GM12801 (cell line): ENCODE data around the gene ALDH3A2.

Experiments used
- TF ChIP-seq, protein P1 (sequence below): IDR thresholded peaks from one replicate; pipeline ENCODE4 v1.5.1; 2011; ENCODE audit warnings: control low read depth; ENCODE audit not compliant: insufficient read length; ENCODE audit errors: extremely low read depth

The ALDH3A2 gene

DNA sequence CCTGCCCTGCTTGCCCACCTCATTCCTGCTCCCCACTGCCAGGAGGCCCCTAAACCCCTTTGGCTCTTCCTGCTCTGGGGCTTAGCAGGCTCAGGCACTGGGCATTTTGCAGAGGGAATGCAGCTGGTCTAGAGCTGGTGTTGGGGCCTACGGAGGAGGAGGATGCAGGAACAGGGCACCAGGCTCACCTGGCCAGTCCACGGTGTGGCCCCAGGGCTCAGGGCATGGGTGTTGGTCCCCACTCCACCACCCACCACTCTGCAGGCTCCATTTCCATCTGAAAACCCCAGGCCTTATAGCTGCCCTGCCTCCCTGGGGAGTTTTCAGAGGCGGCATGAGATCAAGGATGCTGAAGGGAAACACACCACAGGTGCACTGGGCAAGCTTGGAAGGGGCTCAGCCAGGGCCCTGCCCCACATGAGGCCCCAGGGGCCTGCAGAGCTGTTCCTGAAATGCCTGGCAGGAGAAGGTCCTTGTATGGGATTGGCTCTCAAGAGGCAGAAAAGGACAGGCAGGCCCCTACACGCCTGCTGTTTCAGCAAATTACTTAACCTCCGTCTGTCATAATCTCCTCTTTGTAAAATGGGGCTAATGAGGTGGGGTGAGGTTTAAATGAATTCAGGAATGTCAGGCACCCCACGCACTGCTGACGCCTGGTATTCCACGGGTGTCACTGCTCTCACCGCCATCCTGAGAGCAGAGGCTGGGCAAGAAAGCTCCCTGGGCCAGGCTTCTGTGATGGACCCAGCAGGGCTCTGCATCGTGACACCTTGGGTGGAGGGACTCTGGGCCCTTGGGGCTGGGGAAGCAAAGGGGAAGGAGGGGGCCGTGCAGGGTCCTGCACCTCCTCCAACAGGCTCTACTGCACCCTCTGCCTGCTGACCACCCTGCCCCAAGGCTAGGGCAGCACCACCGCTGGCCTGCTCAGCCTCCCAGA lies 58.5 kb downstream of the ALDH3A2 start:
- TF ChIP-seq, protein P1, sequence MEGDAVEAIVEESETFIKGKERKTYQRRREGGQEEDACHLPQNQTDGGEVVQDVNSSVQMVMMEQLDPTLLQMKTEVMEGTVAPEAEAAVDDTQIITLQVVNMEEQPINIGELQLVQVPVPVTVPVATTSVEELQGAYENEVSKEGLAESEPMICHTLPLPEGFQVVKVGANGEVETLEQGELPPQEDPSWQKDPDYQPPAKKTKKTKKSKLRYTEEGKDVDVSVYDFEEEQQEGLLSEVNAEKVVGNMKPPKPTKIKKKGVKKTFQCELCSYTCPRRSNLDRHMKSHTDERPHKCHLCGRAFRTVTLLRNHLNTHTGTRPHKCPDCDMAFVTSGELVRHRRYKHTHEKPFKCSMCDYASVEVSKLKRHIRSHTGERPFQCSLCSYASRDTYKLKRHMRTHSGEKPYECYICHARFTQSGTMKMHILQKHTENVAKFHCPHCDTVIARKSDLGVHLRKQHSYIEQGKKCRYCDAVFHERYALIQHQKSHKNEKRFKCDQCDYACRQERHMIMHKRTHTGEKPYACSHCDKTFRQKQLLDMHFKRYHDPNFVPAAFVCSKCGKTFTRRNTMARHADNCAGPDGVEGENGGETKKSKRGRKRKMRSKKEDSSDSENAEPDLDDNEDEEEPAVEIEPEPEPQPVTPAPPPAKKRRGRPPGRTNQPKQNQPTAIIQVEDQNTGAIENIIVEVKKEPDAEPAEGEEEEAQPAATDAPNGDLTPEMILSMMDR = no peak

DNA sequence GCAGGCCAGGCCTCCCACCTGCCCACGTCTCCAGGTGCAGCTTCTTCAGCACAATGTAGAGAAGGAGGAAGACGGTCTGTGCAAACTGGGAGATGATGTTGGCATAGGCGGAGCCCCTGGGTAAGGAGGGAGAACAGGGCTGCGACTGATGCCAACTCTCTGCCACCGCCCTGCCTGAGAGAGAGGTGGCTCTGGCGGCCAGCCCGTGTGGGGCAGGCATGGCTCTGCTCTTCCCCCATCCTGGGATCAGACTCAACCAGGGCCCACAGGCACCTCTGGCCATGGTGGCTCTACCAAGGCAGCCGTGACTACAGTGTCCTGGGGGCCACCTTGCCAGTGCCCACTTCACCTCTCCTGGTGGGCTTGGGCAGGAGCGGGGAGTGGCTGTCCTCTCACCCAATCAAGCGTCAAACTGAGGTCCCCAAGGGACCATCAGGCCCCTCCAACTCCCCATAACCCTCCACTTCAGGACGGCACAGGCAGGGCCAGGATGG lies 59.2 kb downstream of the ALDH3A2 start:
- TF ChIP-seq, protein P1 = no peak

DNA sequence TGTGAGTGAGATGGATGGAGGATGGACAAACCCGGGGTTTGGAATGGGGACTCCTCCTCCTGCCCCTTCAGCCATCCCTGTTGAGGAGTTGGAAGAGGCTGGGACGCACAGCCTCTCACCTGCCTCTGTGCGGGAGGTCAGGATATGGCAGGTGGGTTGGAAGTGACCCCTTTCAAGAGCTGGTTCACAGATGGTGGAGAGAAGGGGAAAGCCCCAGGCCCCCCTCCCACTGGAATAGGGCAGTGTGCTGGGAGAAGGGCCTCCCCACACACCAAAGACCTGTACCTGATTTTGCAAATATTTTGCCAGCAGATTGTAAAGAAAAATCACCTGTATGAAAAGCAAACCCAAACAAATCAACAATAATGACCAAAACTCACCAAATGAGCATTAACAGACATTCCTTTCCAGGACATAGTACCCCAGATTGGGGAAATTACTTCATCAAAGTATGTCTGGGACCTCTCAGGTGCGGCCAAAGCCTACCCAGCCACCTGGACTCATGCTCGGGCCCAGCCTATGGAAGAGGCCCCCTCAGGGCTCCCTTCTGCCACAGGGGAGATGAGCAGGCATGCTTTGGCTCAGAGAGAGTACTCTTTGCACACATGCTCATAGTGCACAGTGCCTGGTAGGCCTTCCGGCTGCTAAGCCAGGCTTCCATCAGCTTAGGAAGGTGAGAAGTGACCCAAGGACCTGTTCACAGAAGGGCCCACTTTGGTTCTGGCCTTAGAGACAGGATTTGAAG lies 60.1 kb downstream of the ALDH3A2 start:
- TF ChIP-seq, protein P1 = no peak

DNA sequence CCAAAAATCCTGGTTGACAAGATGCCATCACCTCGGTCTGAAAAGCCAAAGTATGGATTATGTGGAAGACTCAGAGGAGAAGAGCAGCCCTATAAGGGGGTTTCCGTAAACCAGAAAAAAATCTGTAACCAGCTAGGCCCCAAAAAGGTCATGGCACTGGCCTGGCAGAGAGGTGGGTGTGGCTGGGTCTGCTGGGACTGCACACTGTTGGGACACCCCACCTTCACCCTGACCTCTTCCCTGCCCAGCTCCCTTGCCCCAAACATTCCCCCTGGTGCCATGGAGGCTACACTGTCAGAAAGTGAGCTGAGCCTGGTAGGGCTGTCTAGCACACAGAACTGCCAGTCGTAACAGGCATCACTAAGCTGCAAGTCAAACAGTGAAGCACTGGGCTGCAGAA lies 61.3 kb downstream of the ALDH3A2 start:
- TF ChIP-seq, protein P1 = no peak

DNA sequence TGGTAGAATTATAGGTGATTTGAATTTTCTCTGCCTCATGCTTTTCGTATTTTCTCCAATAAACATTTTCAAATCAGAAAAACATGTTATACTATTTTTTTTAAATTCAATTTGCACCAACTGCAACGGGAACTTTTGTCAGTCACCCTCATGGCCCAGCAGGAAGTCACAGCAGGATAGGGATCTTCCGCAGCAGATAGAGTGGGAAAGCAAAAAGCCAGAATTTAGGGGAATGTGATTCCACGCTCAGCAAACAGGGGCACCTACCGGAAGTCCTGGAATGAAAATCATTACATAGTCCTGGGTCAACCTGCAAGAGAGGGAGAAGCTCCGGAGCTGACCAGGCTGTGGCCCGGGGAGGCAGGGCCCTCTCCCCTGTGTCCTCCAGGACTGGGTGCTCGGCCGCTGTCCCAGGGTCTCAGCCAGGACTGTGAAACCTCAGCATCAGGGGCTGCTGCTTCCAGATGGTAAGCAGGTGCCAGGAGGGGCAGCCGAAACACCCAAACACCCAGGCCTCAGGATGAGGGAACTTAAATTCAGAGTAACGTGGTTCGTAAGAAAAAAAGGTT lies 64.0 kb downstream of the ALDH3A2 start:
- TF ChIP-seq, protein P1 = no peak

GRCh38 chr17:19713462-19713861 lies 64.9 kb downstream of the ALDH3A2 start:
- TF ChIP-seq, protein P1 = no peak

- TF ChIP-seq, protein P1 = no peak
These were observed 65.4 kb downstream of the ALDH3A2 start for GRCh38 chr17:19713901-19714361.
